ENCODE measurements around the gene TNFAIP2.

Gene TNFAIP2

GRCh38 chr14:103123634-103124500 lies 606 bp downstream of the TNFAIP2 start:
- DNase-seq, result peak in 1 of 2 experiments; percentile 45

- DNase-seq, result no peak
Observed at GRCh38 chr14:103124501-103125001, 1.3 kb downstream of the TNFAIP2 start.

GRCh38 chr14:103125098-103126070 lies 2.1 kb downstream of the TNFAIP2 start:
- DNase-seq, result no peak

GRCh38 chr14:103126088-103126872 lies 3.0 kb downstream of the TNFAIP2 start:
- no peak for DNase-seq

- DNase-seq, result peak; percentile 43 to 93
Observed at GRCh38 chr14:103126873-103127304, 3.6 kb downstream of the TNFAIP2 start.

- DNase-seq, result no peak
Observed at GRCh38 chr14:103127356-103127755, 4.1 kb downstream of the TNFAIP2 start.

GRCh38 chr14:103127861-103128598 lies 4.8 kb downstream of the TNFAIP2 start:
- DNase-seq, result peak in 1 of 2 experiments; percentile 50

- DNase-seq, result peak in 1 of 2 experiments; percentile 45
Observed at GRCh38 chr14:103128631-103129300, 5.5 kb downstream of the TNFAIP2 start.

- no peak for DNase-seq
Observed at GRCh38 chr14:103129301-103130016, 6.2 kb downstream of the TNFAIP2 start.

- DNase-seq, result no peak
Observed at GRCh38 chr14:103130017-103130764, 6.9 kb downstream of the TNFAIP2 start.

GRCh38 chr14:103130965-103131364 lies 7.7 kb downstream of the TNFAIP2 start:
- no peak for DNase-seq

- DNase-seq, result no peak
Observed at GRCh38 chr14:103131580-103131979, 8.3 kb downstream of the TNFAIP2 start.

GRCh38 chr14:103132381-103133209 lies 9.3 kb downstream of the TNFAIP2 start:
- DNase-seq, result no peak

- no peak for DNase-seq
Observed at GRCh38 chr14:103133210-103134140, 10.2 kb downstream of the TNFAIP2 start.

- DNase-seq, result no peak
Observed at GRCh38 chr14:103134405-103134804, 11.1 kb downstream of the TNFAIP2 start.

- DNase-seq, result no peak
Observed at GRCh38 chr14:103134919-103135318, 11.7 kb downstream of the TNFAIP2 start.

Data from NCI-H526 (cell line).